ENCODE results near the gene FAM171A1. TPM values are rescaled to one million over a fixed set of nuclear protein-coding genes. Genes with fewer than 3 reads are reported as not detected.
"Not testable (repeated sequence)": the region's sequence is repeated elsewhere in the genome, so short reads cannot be mapped to it uniquely, and the experiment has no call there.

FAM171A1 gene
- total RNA-seq, 1 experiment from 2014 or later, result 14.8 TPM

- DNase-seq (ENCODE audit: low spot score), result no peak
Observed at GRCh38 chr10:15290671-15291070, 80.4 kb downstream of the FAM171A1 start.

GRCh38 chr10:15290150-15290549, 80.9 kb downstream of the FAM171A1 start:
- no peak for DNase-seq (ENCODE audit: low spot score)

DNA sequence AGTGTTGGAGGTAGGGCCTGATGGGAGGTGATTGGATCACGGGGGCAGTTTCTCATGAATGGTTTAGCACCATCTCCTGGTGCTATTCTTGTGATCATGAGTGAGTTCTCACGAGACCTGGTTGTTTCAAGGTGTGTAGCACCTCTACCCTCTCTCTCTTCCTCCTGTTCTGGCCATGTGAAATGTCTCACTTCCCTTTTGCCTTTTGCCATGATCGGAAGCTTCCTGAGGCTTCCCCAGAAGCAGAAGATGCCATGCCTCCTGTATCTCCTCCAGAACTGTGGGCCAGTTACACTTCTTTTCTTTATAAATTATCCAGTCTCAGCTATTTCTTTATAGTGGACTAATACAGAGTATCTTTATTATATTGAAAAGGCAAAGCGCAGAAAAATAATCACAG, 90.1 kb downstream of the FAM171A1 start:
- no peak for DNase-seq (ENCODE audit: low spot score)

DNA sequence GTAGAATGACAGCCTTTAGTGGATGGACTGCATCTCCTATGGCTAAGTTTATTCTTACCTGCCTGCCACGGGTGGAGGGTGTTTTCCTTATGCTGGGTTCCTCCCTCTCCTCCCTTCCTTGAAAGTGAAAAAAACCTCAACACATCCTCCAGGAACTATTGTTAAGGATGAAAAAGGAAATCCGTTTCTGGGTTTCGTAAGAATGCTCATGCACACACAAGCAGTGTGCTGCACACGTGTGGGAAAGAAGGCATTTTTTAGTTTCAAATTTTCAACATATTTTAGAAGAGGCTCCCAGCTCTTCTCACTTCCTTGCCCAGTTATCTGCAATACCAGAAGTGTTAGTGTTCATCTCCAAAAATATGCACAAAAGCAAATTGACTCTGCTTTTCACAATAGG, 90.6 kb downstream of the FAM171A1 start:
- DNase-seq (ENCODE audit: low spot score), result no peak

DNA sequence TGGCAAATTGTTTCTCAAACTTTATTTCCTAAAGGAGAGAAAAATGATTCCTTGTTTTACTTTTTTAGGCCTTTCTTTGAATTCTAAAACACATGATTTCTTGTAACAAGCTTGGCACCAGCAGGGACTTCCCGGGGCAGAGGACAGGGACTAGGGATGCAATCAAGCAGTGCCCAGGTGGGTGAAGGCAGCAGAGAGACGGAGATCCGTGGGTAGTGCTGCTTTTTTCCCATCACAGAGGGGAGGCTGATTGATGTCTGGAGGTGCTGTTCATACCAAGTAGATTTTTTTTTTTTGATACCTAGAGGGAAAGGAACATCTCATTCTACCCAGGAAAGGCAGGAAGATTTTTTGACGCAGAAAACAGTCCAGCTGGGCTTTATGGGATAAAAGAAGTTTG, 91.9 kb downstream of the FAM171A1 start:
- DNase-seq (ENCODE audit: low spot score), result no peak

DNA sequence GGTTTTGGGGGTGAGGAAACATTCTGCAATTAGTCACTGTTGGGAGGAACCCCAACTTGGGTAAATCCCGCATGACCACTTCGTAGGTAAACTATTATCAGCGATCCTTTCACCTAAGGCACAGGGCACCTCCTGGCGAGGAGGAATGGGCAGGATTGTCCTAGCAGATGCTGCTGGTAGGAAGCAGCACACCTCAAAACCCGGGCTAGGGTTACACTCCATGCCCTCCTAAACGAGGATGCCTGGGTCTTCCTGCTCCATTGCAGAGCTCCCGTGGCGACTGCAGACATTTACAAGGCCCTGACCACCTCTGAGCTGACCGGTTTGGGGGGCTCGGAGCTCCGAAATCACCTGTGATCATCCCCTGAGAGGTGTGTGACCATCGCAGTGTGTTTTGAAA, 92.3 kb downstream of the FAM171A1 start:
- no peak for DNase-seq (ENCODE audit: low spot score)

- not testable (repeated sequence) for DNase-seq (ENCODE audit: low spot score)
Observed at GRCh38 chr10:15276039-15276438, 95.0 kb downstream of the FAM171A1 start.

DNA sequence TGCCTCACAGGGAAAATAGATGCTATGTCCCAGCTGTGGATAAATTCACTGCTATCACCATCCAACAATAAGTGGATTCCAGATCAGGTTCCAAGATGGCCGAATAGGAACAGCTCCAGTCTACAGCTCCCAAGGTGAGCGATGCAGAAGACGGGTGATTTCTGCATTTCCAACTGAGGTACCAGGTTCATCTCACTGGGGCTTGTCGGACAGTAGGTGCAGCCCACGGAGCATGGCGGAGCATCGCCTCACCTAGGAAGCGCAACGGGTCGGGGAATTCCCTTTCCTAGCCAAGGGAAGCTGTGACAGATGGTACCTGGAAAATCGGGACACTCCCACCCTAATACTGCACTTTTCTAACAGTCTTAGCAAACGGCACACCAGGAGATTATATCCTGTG, 101.3 kb downstream of the FAM171A1 start:
- DNase-seq (ENCODE audit: low spot score), result not testable (repeated sequence)

GRCh38 chr10:15267496-15267895, 103.6 kb downstream of the FAM171A1 start:
- no peak for DNase-seq (ENCODE audit: low spot score)

DNA sequence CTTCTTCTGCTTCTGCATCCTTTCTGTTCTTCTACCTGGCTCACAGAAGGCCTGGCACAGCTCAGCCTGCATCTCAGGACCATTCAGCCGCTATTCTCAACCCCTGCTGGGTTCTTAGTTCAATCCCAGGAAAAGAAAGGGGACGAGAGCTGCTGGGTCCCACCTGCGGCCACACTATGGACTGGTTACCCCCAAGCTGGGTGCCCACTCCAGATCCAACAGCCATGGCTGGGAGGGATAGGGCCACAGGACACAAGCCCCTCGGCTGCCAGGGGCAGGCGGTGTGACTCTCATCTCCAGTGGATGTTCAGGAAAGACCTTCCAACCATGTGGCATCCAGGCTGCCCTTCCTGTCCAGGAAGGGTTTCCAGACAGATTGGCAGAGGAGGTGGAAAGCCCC, 105.0 kb downstream of the FAM171A1 start:
- DNase-seq (ENCODE audit: low spot score), result no peak

DNA sequence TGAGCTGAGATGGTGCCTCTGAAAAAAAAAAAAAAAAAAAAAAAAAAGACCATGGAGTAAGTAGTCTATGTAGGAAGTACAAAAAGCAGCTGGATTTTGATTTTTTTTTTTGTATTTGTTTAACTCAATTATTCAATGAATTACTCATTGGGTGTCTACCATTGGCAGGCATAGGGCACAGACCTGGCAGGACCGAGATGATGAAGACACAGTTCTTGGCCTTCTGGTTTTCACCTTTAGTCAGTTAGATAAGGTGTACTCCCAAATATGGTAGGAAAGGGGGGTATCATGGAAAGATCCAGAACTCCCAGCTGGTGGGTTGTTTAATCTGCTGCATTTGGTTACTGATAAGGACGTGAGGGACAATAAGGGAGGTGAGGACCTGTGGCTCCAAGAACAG, 105.5 kb downstream of the FAM171A1 start:
- DNase-seq (ENCODE audit: low spot score), result no peak

- DNase-seq (ENCODE audit: low spot score), result no peak
Observed at GRCh38 chr10:15265056-15265455, 106.0 kb downstream of the FAM171A1 start.

DNA sequence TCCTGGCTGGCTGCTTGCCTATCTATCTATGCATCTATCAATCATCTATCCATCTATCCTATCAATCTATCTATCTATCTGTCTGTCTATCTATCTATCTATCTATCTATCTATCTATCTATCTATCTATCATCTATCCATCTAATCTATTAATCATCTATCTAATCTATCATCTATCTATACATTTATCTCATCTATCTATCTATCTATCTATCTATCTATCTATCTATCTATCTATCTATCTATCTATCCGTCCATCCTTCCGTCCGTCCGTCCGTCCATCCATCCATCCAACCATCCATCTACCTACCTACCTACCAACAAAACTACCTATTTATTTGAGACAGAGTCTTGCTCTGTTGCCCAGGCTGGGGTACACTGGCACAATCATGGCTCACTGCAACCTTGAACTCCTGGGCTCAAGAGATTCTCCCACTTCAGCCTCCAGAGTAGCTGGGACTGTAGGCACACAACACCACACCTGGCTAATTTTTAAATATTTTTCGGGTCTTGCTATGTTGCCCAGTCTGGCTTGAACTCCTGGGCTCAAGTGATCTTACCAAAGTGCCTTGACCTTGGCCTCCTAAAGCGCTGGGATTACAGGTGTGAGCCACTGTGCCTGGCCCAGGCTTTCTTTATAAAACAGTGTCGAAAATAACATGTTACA, 107.3 kb downstream of the FAM171A1 start:
- DNase-seq (ENCODE audit: low spot score), result no peak

DNA sequence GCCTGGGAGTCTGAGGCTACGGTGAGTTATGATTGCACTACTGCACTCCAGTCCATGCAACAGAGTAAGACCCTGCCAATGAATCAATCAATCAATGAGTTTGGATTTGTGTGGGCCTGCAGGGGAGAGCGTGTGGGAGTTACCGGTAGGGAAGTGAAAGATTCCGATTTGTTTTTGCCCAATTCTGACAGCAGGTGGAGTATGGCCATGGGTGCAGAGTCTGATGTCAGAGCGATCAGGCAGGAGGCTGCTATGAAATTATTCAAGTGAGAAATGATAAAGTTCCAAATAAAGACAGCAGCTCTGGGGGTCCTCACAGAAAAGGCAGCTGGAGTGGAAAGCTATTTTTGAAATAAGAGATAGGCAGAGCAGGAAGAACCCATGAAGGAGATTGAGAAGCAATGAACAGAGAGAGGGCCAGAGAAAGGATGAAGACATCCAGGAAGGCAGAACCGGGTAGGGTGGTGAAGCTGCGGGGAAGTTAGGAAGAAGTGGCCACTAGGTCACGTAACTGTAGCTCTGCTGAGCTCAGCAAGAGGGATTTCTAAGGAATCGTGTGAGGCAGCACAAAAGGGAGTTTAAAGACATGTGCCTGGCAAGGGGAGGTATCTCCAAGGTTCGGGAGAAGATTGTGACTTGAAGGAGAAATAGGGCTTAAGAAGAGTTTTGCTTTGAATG, 108.9 kb downstream of the FAM171A1 start:
- no peak for DNase-seq (ENCODE audit: low spot score)

DNA sequence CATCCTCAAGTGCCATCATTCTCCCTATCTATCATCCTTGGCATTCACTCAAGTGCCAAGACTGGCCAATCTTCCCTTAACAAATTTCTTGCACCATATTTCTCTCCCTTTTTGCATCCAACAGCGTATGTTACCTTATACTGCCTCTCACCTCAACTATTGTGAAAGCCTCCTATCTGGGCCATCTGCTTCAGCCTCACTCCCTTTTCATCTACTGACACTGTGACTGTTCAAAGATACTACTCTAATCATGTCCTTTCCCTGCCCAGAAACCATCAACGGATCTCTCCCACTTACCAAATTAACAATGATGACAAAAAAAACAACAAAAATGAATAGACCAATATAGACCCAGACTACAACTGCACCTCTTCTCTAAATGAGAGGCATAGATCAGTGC, 112.0 kb downstream of the FAM171A1 start:
- DNase-seq (ENCODE audit: low spot score), result no peak

- DNase-seq (ENCODE audit: low spot score), result no peak
Observed at GRCh38 chr10:15258255-15258654, 112.8 kb downstream of the FAM171A1 start.

- no peak for DNase-seq (ENCODE audit: low spot score)
Observed at GRCh38 chr10:15255961-15256360, 115.1 kb downstream of the FAM171A1 start.

DNA sequence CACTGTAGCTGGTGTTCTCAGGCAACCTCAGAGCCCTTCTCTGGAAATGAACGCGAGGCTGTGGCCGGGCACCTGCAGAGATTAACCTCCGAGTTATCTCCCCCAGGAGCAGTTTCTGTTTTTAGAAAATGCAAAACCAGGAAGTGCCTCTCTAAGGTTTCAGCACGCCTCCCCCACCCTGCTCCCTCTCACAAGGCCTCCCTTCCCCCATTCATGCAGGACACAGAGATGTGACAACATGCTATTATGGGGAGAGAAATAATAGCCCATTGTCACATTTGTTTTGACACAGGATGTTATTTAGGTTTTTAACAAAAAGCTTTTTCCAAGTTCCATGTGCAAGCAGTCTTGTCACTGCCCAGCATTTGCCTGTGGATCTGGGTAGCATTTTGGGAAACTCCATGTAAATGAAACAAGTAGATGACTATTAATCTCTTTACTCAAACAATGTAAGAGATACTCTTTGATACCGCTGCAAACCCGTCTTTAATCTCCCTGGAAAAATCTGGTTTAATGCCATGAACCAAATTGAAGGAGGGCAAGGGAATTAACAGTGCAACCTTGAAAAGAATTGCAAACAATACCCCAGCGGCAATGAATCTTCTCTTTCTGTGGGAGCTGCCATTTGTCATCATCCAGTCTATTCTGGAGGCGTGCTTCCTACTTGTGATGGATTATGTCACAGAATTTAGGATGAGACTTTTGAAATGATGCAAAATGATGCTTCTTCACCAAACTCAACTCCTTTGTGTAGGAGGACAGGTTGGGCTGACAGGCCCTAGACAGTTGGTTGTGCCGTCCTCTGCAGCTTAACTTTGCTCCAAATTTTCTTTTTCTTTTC, 116.1 kb downstream of the FAM171A1 start:
- DNase-seq (ENCODE audit: low spot score), result no peak

DNA sequence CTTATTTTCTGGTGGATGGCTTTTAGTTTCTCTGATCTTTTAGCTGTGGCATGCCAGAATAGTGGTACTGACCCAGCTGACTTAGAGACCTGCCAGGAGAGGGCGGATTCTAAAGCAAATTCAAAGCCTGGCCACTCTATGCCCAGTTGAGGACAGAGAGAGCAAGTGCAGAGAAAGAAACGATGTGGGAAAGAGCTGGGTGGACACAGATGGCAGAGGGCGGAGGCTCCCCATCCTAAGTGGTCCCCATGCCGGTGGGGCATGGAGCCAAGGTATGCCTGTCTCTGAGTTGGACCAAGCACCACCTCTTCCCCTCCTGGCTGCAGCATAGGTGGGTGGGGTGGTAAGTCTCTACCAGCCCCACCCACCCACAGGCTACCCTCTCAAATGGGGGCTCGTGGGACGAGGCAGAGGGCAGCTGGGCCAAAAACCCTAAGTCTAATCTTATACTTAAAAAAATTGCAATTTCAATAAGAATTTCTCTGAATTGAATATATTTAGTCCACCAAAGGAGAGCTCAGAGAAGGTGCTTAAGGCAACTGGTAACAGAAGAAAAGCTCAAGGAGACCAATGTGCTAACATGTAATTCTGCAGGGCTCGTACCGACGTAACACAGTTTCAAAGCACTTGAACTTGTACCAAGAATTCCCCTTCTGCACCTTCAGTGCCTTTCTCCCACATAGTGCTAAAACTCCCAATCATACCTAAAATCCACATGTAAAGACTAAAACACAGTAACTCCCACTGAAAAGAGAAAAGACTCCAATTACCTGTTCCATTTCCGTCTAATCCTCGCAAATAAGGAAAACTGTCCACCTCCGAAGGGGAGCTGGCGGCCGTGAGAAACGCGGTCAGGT, 116.9 kb downstream of the FAM171A1 start:
- no peak for DNase-seq (ENCODE audit: low spot score)

DNA sequence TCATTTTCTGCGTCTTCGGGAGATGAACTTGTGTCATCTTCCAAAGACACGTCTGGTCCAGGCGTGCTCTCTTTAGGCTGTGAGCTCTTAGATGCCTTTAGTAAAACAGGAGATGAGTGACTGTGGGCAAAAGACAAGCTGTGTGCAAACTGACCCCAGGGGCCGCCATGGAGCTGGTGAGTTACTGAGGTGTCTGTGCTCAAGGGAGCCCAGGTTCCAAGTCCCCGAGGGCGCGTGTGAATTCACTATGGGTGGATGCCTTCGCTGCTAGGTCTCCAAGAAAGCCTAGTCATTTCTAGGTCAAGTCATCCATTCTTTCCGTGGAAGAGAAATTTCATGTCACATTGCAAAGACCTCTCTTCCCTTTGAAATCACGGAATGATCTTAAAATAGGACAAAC, 118.7 kb downstream of the FAM171A1 start:
- DNase-seq (ENCODE audit: low spot score), result no peak

GRCh38 chr10:15251791-15252380, 119.2 kb downstream of the FAM171A1 start:
- DNase-seq (ENCODE audit: low spot score), result no peak

All from H4 (cell line).